HG03064 (cell line): ENCODE results near the gene APPBP2.
"Not testable (repeated sequence)": the region's sequence is repeated elsewhere in the genome, so short reads cannot be mapped to it uniquely, and the experiment has no call there.

Experiments used
- ATAC-seq: cut with Tn5 transposase; IDR thresholded peaks from one replicate; pipeline ENCODE4 v1.9.1; 2021; ENCODE audit warnings: low read depth; ENCODE audit not compliant: unreplicated experiment

APPBP2 gene

DNA sequence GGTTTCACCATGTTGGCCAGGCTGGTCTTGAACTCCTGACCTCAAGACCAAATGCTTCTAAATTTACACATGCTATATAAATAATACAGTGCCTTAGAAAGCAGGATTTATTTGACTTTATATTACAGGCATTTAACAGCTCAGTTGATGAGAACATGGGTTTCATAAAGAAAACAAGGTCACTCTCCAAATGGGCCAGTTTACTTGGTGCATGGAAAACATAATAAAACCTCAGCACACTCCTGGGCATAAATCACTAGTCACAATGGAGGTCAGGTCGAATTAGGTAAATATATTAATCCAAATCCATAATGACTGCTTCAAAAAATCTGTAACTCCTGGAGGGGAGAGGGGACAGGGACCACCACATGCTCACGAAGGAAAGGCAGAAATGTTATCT is 24.5 kb downstream of the APPBP2 start:
- ATAC-seq, result no peak

DNA sequence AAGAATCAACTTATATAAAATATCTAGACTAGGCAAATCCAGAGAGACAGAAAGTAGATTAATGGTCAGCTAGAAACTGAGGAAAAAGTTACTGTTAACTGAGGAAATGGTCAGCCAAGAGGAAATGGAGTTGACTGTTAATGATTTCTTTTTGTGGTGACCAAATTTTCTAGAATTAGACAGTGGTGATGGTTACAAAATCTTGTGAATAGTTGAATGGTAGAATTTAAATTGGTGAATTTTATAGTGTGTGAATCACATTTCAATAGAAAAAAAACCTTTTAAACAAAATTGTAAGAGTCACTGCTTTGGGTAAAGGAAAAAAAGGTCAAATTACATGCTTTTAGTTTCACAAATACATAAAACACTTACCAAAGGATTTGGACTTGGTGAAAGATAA is 30.0 kb downstream of the APPBP2 start:
- ATAC-seq, result no peak

DNA sequence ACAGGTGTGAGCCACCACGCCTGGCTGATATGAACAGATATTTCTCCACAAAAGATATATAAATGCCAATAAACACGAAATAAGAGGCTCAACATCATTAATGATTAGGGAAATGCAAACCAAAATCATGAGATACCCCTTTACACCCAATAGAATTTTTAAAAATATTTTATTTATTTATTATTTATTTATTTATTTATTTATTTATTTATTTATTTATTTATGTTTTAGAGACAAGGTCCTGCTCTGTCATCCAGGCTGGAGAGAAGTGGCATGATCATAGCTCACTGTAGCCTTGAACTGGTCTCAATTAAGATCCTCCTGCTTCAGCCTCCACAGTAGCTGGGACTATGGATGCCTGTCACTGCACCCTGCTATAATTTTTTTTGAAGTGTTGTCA is 30.8 kb downstream of the APPBP2 start:
- no peak for ATAC-seq

DNA sequence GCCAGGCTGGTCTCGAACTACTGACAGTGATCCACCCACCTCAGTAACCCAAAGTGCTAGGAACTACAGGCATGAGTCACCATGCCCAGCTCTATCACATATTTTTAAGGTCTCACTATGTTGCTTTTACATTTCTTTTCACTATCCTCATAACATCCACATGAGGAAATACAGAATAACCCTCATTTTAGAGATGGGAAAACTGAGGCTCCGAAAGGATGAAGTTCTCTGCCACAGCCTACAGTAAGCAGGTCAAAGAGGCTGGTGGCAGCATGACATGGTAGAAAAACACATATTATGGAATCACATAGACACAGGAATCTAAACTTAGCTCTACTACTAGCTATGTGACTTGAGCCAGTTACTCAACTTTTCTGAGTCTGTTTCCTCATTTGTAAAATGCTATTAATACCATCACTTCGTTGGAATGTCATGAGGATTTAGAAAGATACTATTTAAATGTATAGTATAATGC is 32.2 kb downstream of the APPBP2 start:
- no peak for ATAC-seq

DNA sequence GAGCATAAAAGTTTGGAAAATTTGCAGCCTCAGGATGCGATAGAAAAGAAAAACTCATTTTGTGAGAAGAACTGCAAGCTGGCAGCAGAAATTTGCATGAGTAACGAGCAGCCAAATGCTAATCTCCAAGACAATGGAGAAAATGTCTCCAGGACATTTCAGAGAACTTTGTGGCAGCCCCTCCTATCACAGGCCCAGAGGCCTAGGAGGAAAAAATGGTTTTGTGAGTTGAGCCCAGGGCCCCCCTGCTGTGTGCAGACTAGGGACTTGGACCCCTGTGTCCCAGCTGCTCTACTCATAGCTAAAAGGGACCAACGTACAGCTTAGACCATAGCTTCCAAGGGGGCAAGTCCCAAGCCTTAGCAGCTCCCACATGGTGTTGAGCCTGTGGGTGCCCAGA is 34.3 kb downstream of the APPBP2 start:
- no peak for ATAC-seq

DNA sequence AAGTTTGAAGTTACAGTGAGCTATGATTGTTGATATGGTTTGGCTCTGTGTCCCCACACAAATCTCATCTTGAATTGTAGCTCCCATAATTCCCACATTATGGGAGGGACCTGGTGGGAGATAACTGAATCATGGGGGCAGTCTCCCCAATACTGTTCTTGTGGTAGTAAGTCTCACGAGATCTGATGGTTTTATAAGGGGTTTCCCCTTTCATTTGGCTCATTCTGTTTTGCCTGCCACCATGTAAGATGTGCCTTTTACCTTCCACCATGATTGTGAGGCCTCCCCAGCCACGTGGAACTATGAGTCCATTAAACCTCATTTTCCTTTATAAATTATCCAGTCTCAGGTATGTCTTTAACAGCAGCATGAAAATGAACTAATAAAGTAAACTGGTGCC is 35.4 kb downstream of the APPBP2 start:
- not testable (repeated sequence) for ATAC-seq

DNA sequence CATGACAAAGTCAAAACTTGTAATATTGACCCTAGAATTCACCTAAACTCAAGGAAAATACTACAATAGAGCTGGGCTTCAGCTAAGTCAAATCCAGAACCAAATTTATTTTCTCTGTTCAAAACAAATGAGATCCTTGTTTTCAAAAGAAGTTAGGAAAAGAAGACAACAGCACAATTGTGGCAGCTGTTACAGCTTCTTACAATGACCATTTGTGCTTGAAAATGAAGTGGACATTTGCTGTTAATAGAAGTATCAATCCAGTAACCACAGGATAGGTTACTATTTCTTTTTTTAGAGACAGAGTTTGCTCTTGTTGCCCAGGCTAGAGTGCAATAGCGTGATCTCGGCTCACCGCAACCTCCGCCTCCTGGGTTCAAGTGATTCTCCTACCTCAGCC is 44.4 kb downstream of the APPBP2 start:
- ATAC-seq, result no peak

DNA sequence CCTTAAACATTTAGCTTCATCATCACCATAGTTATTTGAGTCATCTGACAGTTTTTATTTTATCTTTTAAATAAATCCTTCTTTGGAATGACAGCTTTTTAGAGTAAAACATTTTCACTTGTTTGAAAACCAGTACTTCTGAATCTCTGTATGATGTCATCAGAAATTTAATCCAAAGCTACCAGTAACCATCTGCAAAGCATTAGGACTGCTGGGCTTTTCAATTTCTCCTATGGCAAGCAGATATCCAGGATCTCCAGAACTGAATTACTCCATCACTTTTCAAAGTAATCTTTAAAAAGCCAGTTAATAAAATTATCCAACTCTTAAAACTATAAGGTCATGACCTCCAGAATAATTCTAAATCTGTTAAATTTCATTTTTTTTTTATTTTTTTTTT is 52.3 kb downstream of the APPBP2 start:
- ATAC-seq, result no peak

DNA sequence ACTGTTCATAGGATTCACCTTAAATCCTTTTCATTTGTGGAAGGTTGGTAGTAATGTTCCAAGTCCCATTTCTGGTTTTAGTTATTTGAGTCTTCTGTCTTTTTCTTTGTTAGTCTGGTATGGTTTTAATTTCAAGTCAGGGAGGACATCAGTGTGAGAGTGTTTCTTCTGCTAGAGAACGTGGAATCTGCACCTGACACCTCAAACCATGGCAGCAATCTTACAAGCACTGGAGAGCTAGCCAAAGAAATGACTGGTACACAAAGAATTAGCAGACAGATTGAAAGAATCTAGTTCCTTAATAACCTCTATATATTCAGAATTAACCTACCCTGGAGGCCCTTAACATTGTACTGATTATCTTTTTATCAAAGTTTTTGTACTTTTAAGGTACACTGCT is 53.6 kb downstream of the APPBP2 start:
- no peak for ATAC-seq

DNA sequence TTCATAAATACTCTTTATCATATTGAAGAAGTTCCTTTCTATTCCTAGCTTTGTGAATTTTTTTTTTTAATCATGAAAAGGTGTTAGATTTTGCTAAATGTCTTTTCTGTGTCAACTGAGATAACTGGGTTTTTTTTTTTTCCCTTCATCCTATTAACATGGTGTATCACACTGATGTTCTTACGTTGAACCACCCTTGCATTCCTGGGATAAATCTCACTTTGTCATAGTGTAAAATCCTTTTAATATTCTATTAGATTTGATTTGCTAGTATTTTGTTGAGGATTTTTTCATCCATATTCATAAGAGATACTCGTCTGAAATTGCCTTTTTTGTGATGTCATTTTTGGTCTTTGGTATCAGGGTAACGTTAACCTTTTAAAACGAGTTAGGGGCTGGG is 54.6 kb downstream of the APPBP2 start:
- no peak for ATAC-seq

DNA sequence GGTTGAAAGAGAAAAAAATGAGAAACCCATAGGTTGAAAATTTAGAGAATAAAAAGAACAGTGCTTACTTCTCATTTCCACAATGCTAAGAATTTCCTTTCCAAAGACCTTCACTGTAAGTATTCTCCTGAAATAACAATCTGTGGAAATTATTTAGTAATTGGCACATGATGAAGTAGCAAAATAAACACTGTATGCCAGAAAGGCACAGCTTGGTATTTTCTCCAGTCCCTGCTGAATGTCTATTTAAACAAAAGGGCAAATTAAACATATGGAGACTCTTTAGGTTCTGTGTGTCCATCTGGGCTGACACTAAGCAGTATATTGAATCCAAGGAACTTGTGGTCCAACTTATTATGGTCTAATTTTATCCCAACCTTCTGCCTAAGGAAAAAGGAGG is 57.7 kb downstream of the APPBP2 start:
- no peak for ATAC-seq

DNA sequence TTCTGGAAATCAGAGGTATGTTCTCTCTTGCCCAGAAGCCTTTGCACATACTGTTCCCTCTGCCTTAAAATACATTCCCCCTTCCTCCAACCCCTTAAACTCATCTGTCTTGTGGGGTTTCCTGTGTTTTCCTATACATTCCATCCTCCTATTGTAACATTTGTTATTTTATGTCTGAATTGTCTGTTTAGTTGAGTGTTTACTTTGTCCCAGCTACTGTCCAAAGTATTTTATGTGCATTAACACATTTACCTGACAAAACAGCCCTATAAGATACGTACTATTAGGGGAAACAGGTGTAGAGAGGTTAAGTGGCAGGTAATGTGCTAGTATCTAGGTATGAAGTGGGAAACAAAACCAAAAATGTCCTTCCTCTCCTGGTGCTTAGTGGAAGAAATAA is 61.7 kb downstream of the APPBP2 start:
- no peak for ATAC-seq

DNA sequence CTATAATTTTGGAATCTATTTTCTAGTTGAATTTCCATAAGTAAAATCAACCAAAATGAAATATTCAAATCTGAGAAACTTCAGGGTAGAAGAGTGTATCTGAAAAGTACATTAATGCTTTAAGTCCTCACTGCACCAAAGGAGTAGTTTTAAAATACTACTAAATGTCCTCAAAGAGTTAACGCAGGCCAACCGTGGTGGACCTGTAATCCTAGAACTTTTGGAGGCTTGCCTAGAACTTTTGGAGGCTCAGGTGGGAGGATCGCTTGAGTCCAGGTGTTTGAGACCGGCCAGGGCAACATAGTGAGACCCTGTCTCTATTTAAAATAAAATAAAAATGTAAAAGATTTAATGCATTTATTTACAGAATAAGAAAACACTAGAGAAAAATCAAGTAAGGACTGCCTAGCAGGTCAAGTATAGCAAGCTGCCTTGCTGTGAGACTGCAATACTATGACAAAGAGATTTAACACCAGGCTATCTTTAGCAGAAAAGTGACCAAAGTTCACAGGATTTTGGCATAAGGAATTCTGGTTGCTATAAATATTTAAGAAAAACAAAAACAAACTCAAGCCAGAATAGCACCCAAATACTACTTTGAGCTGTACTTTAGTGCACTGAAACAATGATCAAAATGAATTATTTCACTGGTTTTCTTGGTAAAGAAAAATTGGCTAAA is 62.7 kb downstream of the APPBP2 start:
- ATAC-seq, result no peak

DNA sequence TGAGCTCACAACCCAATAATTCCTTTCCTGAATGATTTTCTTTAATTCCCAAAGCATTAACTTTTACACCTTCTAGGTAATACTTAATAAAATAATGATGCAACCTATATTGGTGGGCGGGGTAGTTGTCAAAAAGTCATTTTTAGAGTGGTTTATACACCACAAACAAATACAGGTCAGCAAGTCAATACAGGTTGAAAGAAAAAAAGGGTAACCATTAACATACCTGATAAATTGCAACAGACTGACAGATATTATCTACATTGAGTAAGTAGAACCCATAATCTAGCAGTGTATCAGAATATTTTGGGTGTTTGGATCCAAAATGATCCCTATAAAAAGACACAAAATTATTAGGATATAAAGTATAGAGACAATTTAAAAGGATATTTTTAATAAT is 64.5 kb downstream of the APPBP2 start:
- no peak for ATAC-seq

DNA sequence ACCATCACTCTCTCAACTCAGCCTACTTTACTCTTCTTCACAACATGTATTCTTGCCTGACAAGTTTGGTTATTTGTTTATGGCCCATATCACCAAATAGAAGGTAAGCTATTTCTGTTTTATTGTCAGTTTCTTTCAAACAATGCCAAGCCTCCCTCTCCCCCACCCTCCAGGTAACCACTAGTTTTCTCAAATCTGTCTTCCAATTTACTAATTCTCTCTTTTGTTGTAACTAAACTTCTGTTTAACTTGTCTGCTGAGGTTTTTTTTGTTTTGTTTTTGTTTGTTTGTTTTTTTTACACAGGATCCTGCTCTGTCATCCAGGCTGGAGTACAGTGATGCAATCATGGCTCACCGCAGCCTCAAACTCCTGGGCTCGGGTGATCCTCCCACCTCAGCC is 68.9 kb downstream of the APPBP2 start:
- no peak for ATAC-seq

DNA sequence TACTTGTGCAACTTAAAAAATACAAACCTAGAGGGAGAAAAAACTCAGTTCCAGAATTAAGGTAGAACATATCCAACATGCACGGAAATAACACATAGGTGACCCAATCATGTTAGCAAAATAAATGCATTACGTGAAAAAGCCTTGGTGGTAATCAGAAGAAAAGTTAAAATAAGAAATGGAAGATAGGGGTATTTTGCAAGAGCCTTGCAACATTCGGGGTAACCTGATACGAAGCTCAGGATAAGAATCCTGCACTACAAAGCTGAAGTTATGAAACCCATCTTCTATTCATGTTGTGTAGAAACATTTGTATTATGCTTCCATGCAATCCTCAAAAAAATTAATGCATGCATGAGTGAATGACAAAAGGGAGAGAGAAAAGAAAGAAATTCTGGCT is 70.7 kb downstream of the APPBP2 start:
- no peak for ATAC-seq

DNA sequence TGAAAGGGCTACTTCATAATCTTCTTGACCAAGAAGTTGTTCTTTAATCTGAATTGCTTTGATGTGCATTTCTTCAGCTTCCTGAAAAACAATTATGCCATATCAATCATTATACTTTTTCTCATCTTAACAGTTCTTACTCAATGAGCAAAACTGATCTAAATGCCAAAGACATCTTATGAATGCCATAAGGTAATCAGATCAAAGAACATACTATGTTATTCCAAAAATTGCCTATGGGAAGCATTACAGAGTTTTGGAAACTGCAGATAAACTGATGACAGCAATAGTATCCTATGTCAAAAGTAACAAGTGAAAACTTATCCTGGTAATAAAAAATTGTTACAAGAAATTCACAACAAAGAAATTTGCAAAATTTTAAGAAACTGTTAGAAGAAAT is 74.1 kb downstream of the APPBP2 start:
- no peak for ATAC-seq

DNA sequence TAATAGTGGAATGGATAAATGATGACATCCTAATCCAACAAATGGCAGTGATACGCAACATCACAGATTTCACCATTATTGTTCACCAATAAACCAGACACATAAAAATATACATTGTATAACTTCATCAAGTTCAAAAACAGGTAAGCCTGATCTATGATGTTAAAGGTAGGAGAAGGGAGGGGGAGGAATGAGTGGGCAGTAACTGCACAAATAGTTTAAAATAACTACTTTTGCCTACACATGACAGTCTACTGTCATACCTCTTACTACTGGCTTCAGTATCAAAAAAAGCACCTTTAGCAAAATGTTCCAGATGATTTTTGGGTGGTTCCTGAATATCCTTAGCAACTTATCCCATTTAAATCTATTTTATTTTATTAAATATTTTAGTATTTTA is 75.0 kb downstream of the APPBP2 start:
- ATAC-seq, result no peak

DNA sequence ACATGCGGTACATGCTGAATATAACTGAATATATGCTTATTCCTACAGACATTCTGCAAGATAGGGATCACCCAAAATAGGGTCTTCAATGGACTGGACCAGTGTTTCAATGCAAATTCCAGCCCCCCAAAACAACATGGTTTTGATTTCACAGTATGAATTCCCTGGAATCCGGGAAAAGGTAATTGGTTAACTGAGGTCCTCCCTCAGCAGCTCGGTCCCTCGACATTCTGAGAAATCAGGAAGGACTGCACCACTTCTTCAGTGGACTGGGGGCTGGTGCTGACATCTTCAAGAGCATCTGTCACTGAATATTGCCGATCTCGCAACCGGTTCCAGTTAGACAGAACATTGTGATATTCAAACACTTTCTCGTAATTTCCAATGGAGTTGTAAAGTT is 78.7 kb downstream of the APPBP2 start:
- no peak for ATAC-seq

DNA sequence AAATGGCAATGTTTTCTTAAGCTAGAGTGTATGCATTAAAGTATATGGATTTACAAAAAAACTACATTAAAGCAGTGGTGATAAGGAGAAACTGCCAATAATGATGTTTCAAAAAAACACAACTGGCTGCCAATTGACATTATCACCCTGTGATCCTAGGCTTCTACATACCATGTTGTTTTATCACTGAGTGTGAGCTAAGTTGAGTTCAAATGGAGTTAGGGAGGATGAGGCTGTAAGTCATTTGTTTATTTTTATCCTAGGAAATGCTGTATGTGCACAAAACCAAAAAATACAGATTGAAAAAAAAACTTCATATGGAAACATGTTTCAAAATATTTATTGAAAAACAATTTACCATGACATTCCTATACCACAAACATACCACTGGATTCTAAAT is 80.9 kb downstream of the APPBP2 start:
- no peak for ATAC-seq

DNA sequence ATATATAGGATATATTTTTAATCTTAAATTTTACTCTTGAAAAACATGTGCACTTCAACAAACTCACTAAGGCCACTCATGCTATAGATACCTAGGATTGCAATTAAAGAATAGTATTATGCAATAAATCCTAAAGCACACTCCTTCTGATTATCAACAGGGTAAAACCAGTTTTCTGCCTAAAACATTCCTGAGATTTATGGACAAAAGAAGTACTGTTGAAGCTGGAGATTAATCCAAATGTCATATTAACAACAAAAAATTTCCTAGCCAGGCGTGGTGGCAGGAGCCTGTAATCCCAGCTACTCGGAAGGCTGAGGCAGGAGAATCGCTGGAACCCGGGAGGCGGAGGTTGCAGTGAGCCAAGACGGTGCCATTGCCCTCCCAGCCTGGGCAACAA is 82.3 kb downstream of the APPBP2 start:
- no peak for ATAC-seq

DNA sequence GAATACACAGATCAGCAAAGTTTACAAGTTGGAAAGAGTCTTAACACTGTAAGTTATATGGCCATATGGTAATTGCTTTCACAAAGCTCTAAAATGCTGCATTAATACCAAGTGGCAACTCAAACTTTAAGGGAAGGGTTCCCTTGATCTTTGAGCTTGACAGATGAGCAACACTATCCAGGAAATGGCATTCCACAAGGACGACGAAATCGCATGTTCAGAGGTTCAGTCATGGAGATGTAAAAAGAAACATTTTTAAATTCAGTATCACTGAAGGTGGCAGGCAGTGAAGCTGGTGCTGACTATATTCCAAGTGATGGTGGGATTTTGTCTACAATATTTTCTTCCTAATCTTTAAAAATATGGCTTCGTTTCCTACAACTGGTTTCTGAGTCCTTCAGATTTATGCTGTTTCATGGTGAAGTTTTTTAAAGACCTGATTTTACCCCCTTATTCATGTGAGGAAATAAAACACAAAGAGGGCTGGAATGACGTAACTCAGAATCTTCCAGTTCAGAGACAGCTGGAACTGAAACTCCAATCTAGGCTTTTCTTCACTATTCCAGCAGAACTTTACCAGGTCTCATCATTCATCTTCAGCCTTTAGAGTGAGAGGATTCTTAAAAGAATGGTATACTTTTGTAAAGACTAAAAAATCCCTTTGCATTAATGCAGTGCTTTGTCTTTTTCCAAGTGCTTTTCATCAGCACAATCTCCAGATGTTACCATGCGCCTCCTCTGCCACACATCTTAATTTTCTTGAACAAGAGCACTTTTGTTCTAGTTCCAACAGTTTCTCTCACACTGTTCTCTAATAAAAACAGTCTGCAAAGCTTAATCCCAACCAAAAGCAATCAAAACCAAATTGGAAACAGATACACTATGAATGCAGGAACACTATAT is 83.5 kb downstream of the APPBP2 start:
- ATAC-seq, result no peak
